Neural crest cell (in vitro differentiated cells): ENCODE results near the gene BMPR1A. TPM values are rescaled to one million over a fixed set of nuclear protein-coding genes. Genes with fewer than 3 reads are reported as not detected.

Experiments used
- DNase-seq: peaks from one replicate; pipeline ENCODE4 v3.0.0; 2021; ENCODE audit warnings: low read depth, mixed read lengths, low spot score
- H3K27ac Mint-ChIP-seq: one replicate; pipeline ENCODE4 v1.8.0; 2021; ENCODE audit warnings: mild to moderate bottlenecking, mixed read lengths; ENCODE audit not compliant: unreplicated experiment
- H3K27me3 Mint-ChIP-seq: 2 replicates; pipeline ENCODE4 v1.8.0; 2021; ENCODE audit warnings: low read depth, mild to moderate bottlenecking, mixed read lengths
- H3K36me3 Mint-ChIP-seq: 2 replicates; pipeline ENCODE4 v1.8.0; 2021; ENCODE audit warnings: low read depth, mild to moderate bottlenecking, mixed read lengths
- H3K4me1 Mint-ChIP-seq: 2 replicates; pipeline ENCODE4 v1.8.0; 2021; ENCODE audit warnings: mixed read lengths
- H3K4me3 Mint-ChIP-seq: one replicate; pipeline ENCODE4 v1.8.0; 2021; ENCODE audit warnings: mild to moderate bottlenecking, mixed read lengths
- H3K9me3 Mint-ChIP-seq: 2 replicates; pipeline ENCODE4 v1.8.0; 2021; ENCODE audit warnings: mixed read lengths
- total RNA-seq: library from RNA; stranded (reverse); gene quantifications from 2 replicates; pipeline ENCODE4 v1.2.1, GENCODE V29; 2021
- TF ChIP-seq, protein P1 (sequence below): fragments of 200-600 bp; sonication (generic); conservative IDR thresholded peaks from 2 replicates; pipeline ENCODE4 v1.5.0; 2021; ENCODE audit warnings: antibody characterized with exemption, mild to moderate bottlenecking

The BMPR1A gene
- total RNA-seq, 1 donor from 2014 or later = 78.6 TPM

- Mint-ChIP-seq H3K36me3 (peaks cover 7% of the 10 kb centered on the region), H3K27me3 (no peaks in the 10 kb centered on the region), H3K4me1 (peaks cover 24% of the 10 kb centered on the region), H3K4me3 (no peak overlapping the region), H3K27ac (no peak overlapping the region), H3K9me3 (no peaks in the 10 kb centered on the region)
- DNase-seq = no peak
- TF ChIP-seq, protein P1, sequence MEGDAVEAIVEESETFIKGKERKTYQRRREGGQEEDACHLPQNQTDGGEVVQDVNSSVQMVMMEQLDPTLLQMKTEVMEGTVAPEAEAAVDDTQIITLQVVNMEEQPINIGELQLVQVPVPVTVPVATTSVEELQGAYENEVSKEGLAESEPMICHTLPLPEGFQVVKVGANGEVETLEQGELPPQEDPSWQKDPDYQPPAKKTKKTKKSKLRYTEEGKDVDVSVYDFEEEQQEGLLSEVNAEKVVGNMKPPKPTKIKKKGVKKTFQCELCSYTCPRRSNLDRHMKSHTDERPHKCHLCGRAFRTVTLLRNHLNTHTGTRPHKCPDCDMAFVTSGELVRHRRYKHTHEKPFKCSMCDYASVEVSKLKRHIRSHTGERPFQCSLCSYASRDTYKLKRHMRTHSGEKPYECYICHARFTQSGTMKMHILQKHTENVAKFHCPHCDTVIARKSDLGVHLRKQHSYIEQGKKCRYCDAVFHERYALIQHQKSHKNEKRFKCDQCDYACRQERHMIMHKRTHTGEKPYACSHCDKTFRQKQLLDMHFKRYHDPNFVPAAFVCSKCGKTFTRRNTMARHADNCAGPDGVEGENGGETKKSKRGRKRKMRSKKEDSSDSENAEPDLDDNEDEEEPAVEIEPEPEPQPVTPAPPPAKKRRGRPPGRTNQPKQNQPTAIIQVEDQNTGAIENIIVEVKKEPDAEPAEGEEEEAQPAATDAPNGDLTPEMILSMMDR = no peak
Observed at GRCh38 chr10:86790394-86790793, 34.0 kb downstream of the BMPR1A start.

DNA sequence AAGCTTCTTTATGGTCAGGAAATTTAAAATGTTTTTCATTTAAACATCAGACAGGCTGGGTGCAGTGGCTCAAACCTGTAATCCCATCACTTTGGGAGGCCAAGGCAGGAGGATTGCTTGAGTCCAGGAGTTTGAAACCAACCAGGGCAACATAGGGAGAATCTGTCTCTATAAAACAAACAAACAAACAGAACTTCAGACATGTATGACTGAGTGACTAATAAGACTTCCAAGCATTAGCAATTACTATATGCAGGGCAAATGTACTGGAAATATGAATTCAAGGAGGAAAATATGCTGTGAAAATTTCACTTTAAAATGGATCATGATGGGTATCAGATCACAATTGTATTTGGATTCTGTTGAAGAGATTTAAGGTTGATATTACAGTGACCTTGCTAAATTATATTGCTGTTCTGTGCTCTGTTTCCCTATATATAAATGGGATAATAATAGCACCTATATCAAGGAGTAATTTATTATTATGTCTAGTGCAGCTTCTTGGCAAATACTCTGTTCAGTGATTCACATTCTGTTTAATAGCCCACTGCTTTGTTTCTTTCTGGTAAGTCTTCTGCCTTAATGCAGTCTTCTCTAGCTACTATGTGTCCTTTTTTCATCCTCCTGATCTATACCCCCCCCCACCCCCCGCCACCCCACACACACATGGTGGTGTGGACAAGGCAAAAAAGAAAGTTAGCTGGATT, 36.2 kb downstream of the BMPR1A start:
- no peak for DNase-seq
- no peaks in the 10 kb centered on the region for H3K9me3 Mint-ChIP-seq
- H3K36me3 Mint-ChIP-seq = peaks cover 5% of the 10 kb centered on the region
- no peak overlapping the region for H3K4me3 Mint-ChIP-seq
- H3K27me3 Mint-ChIP-seq = no peaks in the 10 kb centered on the region
- no peak overlapping the region for H3K27ac Mint-ChIP-seq
- peaks cover 33% of the 10 kb centered on the region for H3K4me1 Mint-ChIP-seq
- TF ChIP-seq, protein P1 = no peak

GRCh38 chr10:86793696-86794095, 37.3 kb downstream of the BMPR1A start:
- no peak overlapping the region for H3K4me3 Mint-ChIP-seq
- peak overlapping the region; percentile 27 for H3K27ac Mint-ChIP-seq
- no peaks in the 10 kb centered on the region for H3K27me3 Mint-ChIP-seq
- DNase-seq = no peak
- H3K4me1 Mint-ChIP-seq = peaks cover 39% of the 10 kb centered on the region
- H3K36me3 Mint-ChIP-seq = peaks cover 3% of the 10 kb centered on the region
- H3K9me3 Mint-ChIP-seq = no peaks in the 10 kb centered on the region
- TF ChIP-seq, protein P1 = no peak

DNA sequence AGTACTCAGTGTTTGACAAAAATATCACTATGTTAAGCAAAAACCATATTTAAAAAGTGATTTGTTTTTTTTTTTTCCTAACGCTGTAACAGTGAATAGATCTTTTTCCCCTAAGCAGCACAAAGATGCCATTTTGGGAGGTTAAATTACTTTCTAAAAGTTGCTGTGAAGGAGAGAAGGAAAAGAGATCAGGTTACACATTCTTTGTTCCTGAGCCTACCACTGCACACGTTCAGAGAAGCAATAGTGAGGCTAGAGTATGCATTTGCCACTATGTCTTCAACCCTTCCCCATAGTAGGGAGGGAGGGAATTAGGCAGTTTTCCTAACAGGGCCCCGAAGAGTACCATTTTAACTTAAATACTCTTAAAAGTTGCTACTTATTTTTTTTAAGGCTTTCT, 38.9 kb downstream of the BMPR1A start:
- Mint-ChIP-seq H3K27me3 (no peaks in the 10 kb centered on the region), H3K27ac (peak overlapping the region; percentile 96), H3K36me3 (peaks cover 2% of the 10 kb centered on the region), H3K9me3 (no peaks in the 10 kb centered on the region), H3K4me3 (peak overlapping the region; percentile 76), H3K4me1 (peaks cover 45% of the 10 kb centered on the region)
- DNase-seq = no peak
- TF ChIP-seq, protein P1 = no peak

DNA sequence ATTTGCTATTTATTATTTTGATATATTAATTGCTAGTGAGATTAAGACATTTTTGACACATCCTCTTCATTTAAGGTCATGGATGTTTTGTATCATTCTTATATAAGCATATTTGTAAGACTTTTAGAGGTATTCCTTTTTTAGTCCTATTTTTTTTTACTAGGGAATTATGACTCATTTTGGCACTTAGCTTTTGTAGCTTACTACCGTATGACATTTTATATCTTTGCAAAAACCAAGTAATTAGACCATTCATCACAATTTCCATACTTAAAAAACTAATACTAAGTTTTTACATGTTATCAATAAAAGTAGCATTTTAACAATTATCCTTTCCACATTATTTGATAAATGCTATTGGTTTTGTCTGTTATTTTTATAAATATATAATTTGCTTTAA, 41.6 kb downstream of the BMPR1A start:
- Mint-ChIP-seq H3K4me3 (no peak overlapping the region), H3K27ac (no peak overlapping the region), H3K27me3 (no peaks in the 10 kb centered on the region), H3K9me3 (no peaks in the 10 kb centered on the region), H3K36me3 (no peaks in the 10 kb centered on the region), H3K4me1 (peaks cover 53% of the 10 kb centered on the region)
- no peak for DNase-seq
- TF ChIP-seq, protein P1 = no peak
